ENCODE data around the gene PPID.

GRCh38 chr4:158722291-158722916 lies 792 bp downstream of the PPID start:
- TF ChIP-seq CTCF (IDR thresholded peaks at IDR 0.05) (no peak), EP300 (IDR thresholded peaks at IDR 0.05) (no peak)

All from gastroesophageal sphincter (tissue), 3 donors.